GM13977 (cell line): Measurements from ENCODE around the gene PRR9.
"Not testable (repeated sequence)": the region's sequence is repeated elsewhere in the genome, so short reads cannot be mapped to it uniquely, and the experiment has no call there.

Experiments
- DNase-seq: peaks from one replicate; pipeline ENCODE4 v3.0.0; 2012; ENCODE audit warnings: low spot score
- CTCF ChIP-seq: IDR thresholded peaks from 2 replicates; pipeline ENCODE4 v1.5.1; 2012; ENCODE audit warnings: mild to moderate bottlenecking, control low read depth; ENCODE audit not compliant: insufficient read depth; ENCODE audit errors: extremely low read depth, missing control alignments
- in situ Hi-C: fragments of 300-500 bp; cut with MboI; formaldehyde crosslinking; loops from one replicate; pipeline ENCODE4 v1.12.0; 2022; ENCODE audit warnings: low sequenced_read_pairs, low pct_unique_long_range_greater_than_20kb, mixed read lengths, inconsistent platforms; ENCODE audit not compliant: unreplicated experiment

The PRR9 gene

GRCh38 chr1:153227810-153228209 is 10.4 kb downstream of the PRR9 start:
- no peak for TF ChIP-seq CTCF
- DNase-seq: no peak
- in situ Hi-C loops: no loop called here

- no peak for DNase-seq
These were observed 11.1 kb downstream of the PRR9 start for GRCh38 chr1:153228491-153228890.

GRCh38 chr1:153229076-153229829 is 11.9 kb downstream of the PRR9 start:
- TF ChIP-seq CTCF: peak; percentile 59
- DNase-seq, in situ Hi-C loops: not testable (repeated sequence)

More at GRCh38 chr1:153228491-153228890, 11.1 kb downstream of the PRR9 start:
- TF ChIP-seq CTCF: no peak
- in situ Hi-C loops: no loop called here

GRCh38 chr1:153231363-153231762 is 14.0 kb downstream of the PRR9 start:
- TF ChIP-seq CTCF: no peak
- DNase-seq: no peak
- in situ Hi-C loops: no loop called here

- DNase-seq: no peak
- no peak for TF ChIP-seq CTCF
- in situ Hi-C loops: no loop called here
These were observed 14.4 kb downstream of the PRR9 start for GRCh38 chr1:153231785-153232184.

GRCh38 chr1:153232553-153232952 is 15.2 kb downstream of the PRR9 start:
- no peak for TF ChIP-seq CTCF
- DNase-seq: no peak
- in situ Hi-C loops: no loop called here
